Mesendoderm (in vitro differentiated cells): ENCODE measurements around the gene NADSYN1.
"Not testable (repeated sequence)": the region's sequence is repeated elsewhere in the genome, so short reads cannot be mapped to it uniquely, and the experiment has no call there.

ENCODE experiments used
- DNase-seq: peaks from one replicate; pipeline ENCODE4 v3.0.0; 2013
- H2AK5ac ChIP-seq: 2 replicates; pipeline ENCODE4 v1.6.1; 2013; ENCODE audit warnings: low read length, inconsistent platforms
- H2BK120ac ChIP-seq: 2 replicates; pipeline ENCODE4 v1.6.1; 2013; ENCODE audit warnings: low read depth, mild to moderate bottlenecking, low read length, moderate library complexity, mixed read lengths
- H2BK15ac ChIP-seq: replicated peaks from 2 replicates; pipeline ENCODE4 v1.6.1; 2013; ENCODE audit warnings: low read depth, mild to moderate bottlenecking, moderate library complexity
- H2BK5ac ChIP-seq: 2 replicates; pipeline ENCODE4 v1.6.1; 2013; ENCODE audit warnings: low read length, inconsistent platforms
- H3K18ac ChIP-seq: 2 replicates; pipeline ENCODE4 v1.6.1; 2013; ENCODE audit warnings: mild to moderate bottlenecking, low read length, mixed read lengths
- H3K23ac ChIP-seq: one replicate; pipeline ENCODE4 v1.6.1; 2013; ENCODE audit warnings: low read length
- H3K27ac ChIP-seq: 2 replicates; pipeline ENCODE4 v1.5.1; 2013; ENCODE audit warnings: low read depth, mild to moderate bottlenecking, inconsistent platforms, low read length, moderate library complexity
- H3K27me3 ChIP-seq: 2 replicates; pipeline ENCODE4 v1.6.1; 2013; ENCODE audit warnings: low read length, control low read depth, mild to moderate bottlenecking, inconsistent platforms; ENCODE audit not compliant: insufficient read depth, poor library complexity
- H3K36me3 ChIP-seq: 2 replicates; pipeline ENCODE4 v1.6.1; 2013; ENCODE audit warnings: low read length, inconsistent platforms; ENCODE audit not compliant: control insufficient read depth, insufficient read depth
- H3K4ac ChIP-seq: one replicate; pipeline ENCODE4 v1.6.1; 2013; ENCODE audit warnings: low read depth, mild to moderate bottlenecking, low read length, moderate library complexity
- H3K4me1 ChIP-seq: 2 replicates; pipeline ENCODE4 v1.6.1; 2013; ENCODE audit warnings: low read depth, low read length, inconsistent platforms; ENCODE audit not compliant: control insufficient read depth
- H3K4me2 ChIP-seq: 2 replicates; pipeline ENCODE4 v1.6.1; 2013; ENCODE audit warnings: low read length
- H3K4me3 ChIP-seq: 2 replicates; pipeline ENCODE4 v1.5.1; 2013; ENCODE audit warnings: mild to moderate bottlenecking, low read length
- H3K56ac ChIP-seq: one replicate; pipeline ENCODE4 v1.6.1; 2013; ENCODE audit warnings: low read length
- H3K79me1 ChIP-seq: 2 replicates; pipeline ENCODE4 v1.6.1; 2013; ENCODE audit warnings: low read length, inconsistent platforms
- H3K79me2 ChIP-seq: 2 replicates; pipeline ENCODE4 v1.6.1; 2013; ENCODE audit warnings: mild to moderate bottlenecking, low read length; ENCODE audit not compliant: control insufficient read depth, insufficient read depth
- H3K9ac ChIP-seq: 2 replicates; pipeline ENCODE4 v1.6.1; 2013; ENCODE audit warnings: low read length, inconsistent platforms
- H4K5ac ChIP-seq: one replicate; pipeline ENCODE4 v1.6.1; 2013; ENCODE audit warnings: low read length
- H4K8ac ChIP-seq: one replicate; pipeline ENCODE4 v1.6.1; 2013; ENCODE audit warnings: low read depth, mild to moderate bottlenecking, control low read depth, low read length, moderate library complexity
- WGBS: extraction: QIAGEN DNeasy Blood & Tissue Kit; methylation state at CpG from one replicate; pipeline ENCODE4 v1.1.7; 2013; ENCODE audit warnings: low lambda C conversion rate, missing lambda C conversion rate; ENCODE audit not compliant: insufficient coverage; ENCODE audit errors: extremely low coverage; 5-methylcytosine and 5-hydroxymethylcytosine counted together

Gene NADSYN1

DNA sequence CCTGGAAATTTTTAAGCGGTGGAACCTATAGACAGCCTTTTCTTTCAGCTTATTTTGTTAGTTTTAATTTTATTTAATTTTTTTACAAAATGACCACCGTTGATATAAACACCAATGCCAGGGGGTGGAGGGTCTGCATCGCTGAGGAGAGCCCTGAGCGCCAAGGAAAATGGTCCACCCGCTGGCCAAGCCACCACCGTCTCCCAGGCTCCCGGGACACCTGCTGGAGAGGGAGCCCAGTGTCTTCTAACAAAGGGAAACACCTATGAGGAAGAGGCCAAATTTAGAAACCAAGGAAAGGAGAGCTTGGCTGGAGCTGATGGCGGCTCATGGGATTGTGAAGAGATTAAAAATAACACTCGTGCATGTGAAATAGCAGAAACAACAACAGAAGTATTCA, 84.5 kb downstream of the NADSYN1 start:
- H3K27ac ChIP-seq = no peak overlapping the region
- H3K56ac ChIP-seq = no peak overlapping the region
- no peak overlapping the region for H4K8ac ChIP-seq
- no peak overlapping the region for H3K9ac ChIP-seq
- H2AK5ac ChIP-seq = no peak overlapping the region
- no peak overlapping the region for H4K5ac ChIP-seq
- H3K36me3 ChIP-seq = no peaks in the 10 kb centered on the region
- H3K4me2 ChIP-seq = no peak overlapping the region
- H3K27me3 ChIP-seq = no peaks in the 10 kb centered on the region
- no peak for DNase-seq
- H3K4me3 ChIP-seq = no peak overlapping the region
- H3K4me1 ChIP-seq = no peaks in the 10 kb centered on the region
- H3K79me1 ChIP-seq = no peaks in the 10 kb centered on the region
- no peak overlapping the region for H3K18ac ChIP-seq
- no peaks in the 10 kb centered on the region for H3K79me2 ChIP-seq
- H3K23ac ChIP-seq = no peak overlapping the region
- no peak overlapping the region for H3K4ac ChIP-seq
- no peak overlapping the region for H2BK15ac ChIP-seq
- no peak overlapping the region for H2BK120ac ChIP-seq
- no peak overlapping the region for H2BK5ac ChIP-seq
- no CpG with 5 or more reads among the region's 9 CpGs for WGBS

GRCh38 chr11:71537977-71538665, 85.1 kb downstream of the NADSYN1 start, which contains the start of gene KRTAP5-8:
Gene KRTAP5-8 (plus strand): TSS chr11:71538025. CDS start chr11:71538056, 31 bp downstream.
- H3K4ac ChIP-seq, DNase-seq, H3K4me1 ChIP-seq, H3K23ac ChIP-seq, H4K5ac ChIP-seq, H2BK5ac ChIP-seq, H2BK15ac ChIP-seq, H3K4me2 ChIP-seq, H3K27me3 ChIP-seq, H3K36me3 ChIP-seq, H3K56ac ChIP-seq, H3K9ac ChIP-seq, H3K27ac ChIP-seq, H4K8ac ChIP-seq, H3K18ac ChIP-seq, H2BK120ac ChIP-seq, H2AK5ac ChIP-seq, H3K4me3 ChIP-seq, H3K79me2 ChIP-seq, H3K79me1 ChIP-seq: not testable (repeated sequence)
- WGBS = no CpG with 5 or more reads among the region's 4 CpGs

DNA sequence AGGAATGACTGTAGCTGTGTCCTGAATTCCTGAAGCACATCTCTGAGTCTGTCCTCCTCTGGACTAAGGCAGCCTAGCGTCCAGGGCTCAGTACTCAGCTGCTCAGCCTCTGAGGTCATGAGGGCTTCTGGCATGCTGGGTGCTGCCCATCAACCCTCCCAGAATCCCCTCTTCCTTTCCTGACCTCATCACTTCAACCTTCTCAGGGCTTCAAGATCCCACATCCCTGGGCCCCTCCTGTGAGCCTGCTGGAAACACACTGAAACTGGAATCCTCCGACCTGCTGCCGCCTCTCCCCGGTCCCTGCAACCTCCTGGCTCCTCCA, 85.6 kb downstream of the NADSYN1 start:
- Histone ChIP-seq H3K18ac (no peak overlapping the region), H3K56ac (no peak overlapping the region), H3K4me1 (no peaks in the 10 kb centered on the region), H4K8ac (no peak overlapping the region), H3K9ac (no peak overlapping the region), H3K23ac (no peak overlapping the region), H2BK120ac (no peak overlapping the region), H3K4ac (no peak overlapping the region), H2BK15ac (no peak overlapping the region), H2BK5ac (no peak overlapping the region), H3K79me1 (no peaks in the 10 kb centered on the region), H3K36me3 (no peaks in the 10 kb centered on the region), H4K5ac (no peak overlapping the region), H3K4me2 (no peak overlapping the region), H2AK5ac (no peak overlapping the region), H3K27me3 (no peaks in the 10 kb centered on the region), H3K4me3 (no peak overlapping the region), H3K27ac (no peak overlapping the region), H3K79me2 (no peaks in the 10 kb centered on the region)
- DNase-seq = peak; percentile 30
- WGBS = no CpG with 5 or more reads among the region's 4 CpGs

- H4K8ac ChIP-seq = no peak overlapping the region
- H2AK5ac ChIP-seq = no peak overlapping the region
- no peaks in the 10 kb centered on the region for H3K27me3 ChIP-seq
- no peak overlapping the region for H3K56ac ChIP-seq
- H3K36me3 ChIP-seq = no peaks in the 10 kb centered on the region
- no peak overlapping the region for H4K5ac ChIP-seq
- no peak overlapping the region for H2BK120ac ChIP-seq
- H3K4me3 ChIP-seq = no peak overlapping the region
- no peak overlapping the region for H2BK15ac ChIP-seq
- H3K23ac ChIP-seq = no peak overlapping the region
- H3K4ac ChIP-seq = no peak overlapping the region
- H3K18ac ChIP-seq = no peak overlapping the region
- no peaks in the 10 kb centered on the region for H3K79me1 ChIP-seq
- H3K79me2 ChIP-seq = no peaks in the 10 kb centered on the region
- H2BK5ac ChIP-seq = no peak overlapping the region
- no CpG with 5 or more reads among the region's 11 CpGs for WGBS
- H3K4me1 ChIP-seq = no peaks in the 10 kb centered on the region
- H3K9ac ChIP-seq = no peak overlapping the region
- no peak overlapping the region for H3K27ac ChIP-seq
- no peak for DNase-seq
- no peak overlapping the region for H3K4me2 ChIP-seq
Observed at GRCh38 chr11:71539017-71539416, 86.0 kb downstream of the NADSYN1 start.

GRCh38 chr11:71539971-71540370, 87.0 kb downstream of the NADSYN1 start:
- WGBS = no CpG with 5 or more reads among the region's 11 CpGs
- not testable (repeated sequence) for H3K36me3 ChIP-seq, H4K5ac ChIP-seq, DNase-seq, H3K23ac ChIP-seq, H3K4me2 ChIP-seq, H2BK15ac ChIP-seq, H3K27ac ChIP-seq, H2BK120ac ChIP-seq, H3K4ac ChIP-seq, H3K4me3 ChIP-seq, H3K79me2 ChIP-seq, H4K8ac ChIP-seq, H3K27me3 ChIP-seq, H3K9ac ChIP-seq, H3K56ac ChIP-seq, H3K79me1 ChIP-seq, H2BK5ac ChIP-seq, H3K4me1 ChIP-seq, H3K18ac ChIP-seq, H2AK5ac ChIP-seq
